Right atrium auricular region (tissue), 2 donors: Measurements from ENCODE around the gene PPP1R1B. TPM values are rescaled to one million over a fixed set of nuclear protein-coding genes. Genes with fewer than 3 reads are reported as not detected.
"Not testable (repeated sequence)": the region's sequence is repeated elsewhere in the genome, so short reads cannot be mapped to it uniquely, and the experiment has no call there.

ENCODE experiments used
- DNase-seq: peaks from one replicate; pipeline ENCODE4 v3.0.0-alpha.2; 2019; ENCODE audit warnings: low spot score
- H3K27ac ChIP-seq, 2 donors: fragments of 200-600 bp; sonication (generic); 1 replicate in 1 of 2; 2 replicates in 1 of 2; pipeline ENCODE4 v1.5.1; 2016 to 2019
- H3K27me3 ChIP-seq, 2 donors: fragments of 200-600 bp; sonication (generic); one replicate each; pipeline versions ENCODE4 v1.5.1 to v1.6.0; 2017 to 2019
- H3K36me3 ChIP-seq: fragments of 200-600 bp; sonication (generic); one replicate; pipeline ENCODE4 v1.5.1; 2016
- H3K4me1 ChIP-seq, 2 donors: fragments of 200-600 bp; sonication (generic); one replicate each; pipeline versions ENCODE4 v1.5.1 to v1.6.0; 2017 to 2019
- H3K4me3 ChIP-seq, 2 donors: fragments of 200-600 bp; sonication (generic); 1 replicate in 1 of 2; 2 replicates in 1 of 2; pipeline ENCODE4 v1.5.1; 2017 to 2019; ENCODE audit warnings: mild to moderate bottlenecking in 1 of 2, moderate library complexity in 1 of 2
- H3K9me3 ChIP-seq, 2 donors: fragments of 200-600 bp; sonication (generic); one replicate each; pipeline ENCODE4 v1.5.1; 2019
- total RNA-seq, 2 donors: library from RNA; depleted of rRNA; stranded (reverse); fragments of >200 nt; gene quantifications; one replicate each; pipeline ENCODE4 v1.1.0, GENCODE V29; 2016
- TF ChIP-seq, protein P1 (sequence below), 2 donors: fragments of 200-600 bp; sonication (generic); IDR thresholded peaks; one replicate each; pipeline ENCODE4 v1.5.1; 2019; ENCODE audit warnings: antibody characterized with exemption in 2 of 2

Gene PPP1R1B
- total RNA-seq, 2 donors from 2014 or later = 6.7 TPM; not detected in 1

DNA sequence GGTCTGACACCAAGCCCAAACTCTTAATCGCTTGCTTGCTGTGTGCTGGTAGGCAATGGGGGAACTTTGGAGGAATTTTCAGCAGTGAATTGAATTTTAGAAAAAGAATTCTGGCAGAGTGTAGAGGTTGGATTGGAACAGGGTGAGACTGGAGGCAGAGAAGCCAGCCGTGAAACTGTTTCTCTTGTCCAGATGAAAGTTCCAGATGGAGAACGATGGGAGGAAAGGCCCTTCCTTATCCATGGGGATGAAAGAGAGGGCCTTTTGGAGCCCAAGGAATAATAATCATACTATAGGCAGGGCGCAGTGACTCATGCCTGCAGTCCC, 45.0 kb upstream of the PPP1R1B start:
- no peak overlapping the region for H3K27ac ChIP-seq
- H3K4me3 ChIP-seq = no peak overlapping the region
- no peaks in the 10 kb centered on the region for H3K4me1 ChIP-seq
- DNase-seq = no peak
- H3K27me3 ChIP-seq = no peaks in the 10 kb centered on the region
- no peaks in the 10 kb centered on the region for H3K9me3 ChIP-seq
- H3K36me3 ChIP-seq = no peaks in the 10 kb centered on the region
- TF ChIP-seq, protein P1, sequence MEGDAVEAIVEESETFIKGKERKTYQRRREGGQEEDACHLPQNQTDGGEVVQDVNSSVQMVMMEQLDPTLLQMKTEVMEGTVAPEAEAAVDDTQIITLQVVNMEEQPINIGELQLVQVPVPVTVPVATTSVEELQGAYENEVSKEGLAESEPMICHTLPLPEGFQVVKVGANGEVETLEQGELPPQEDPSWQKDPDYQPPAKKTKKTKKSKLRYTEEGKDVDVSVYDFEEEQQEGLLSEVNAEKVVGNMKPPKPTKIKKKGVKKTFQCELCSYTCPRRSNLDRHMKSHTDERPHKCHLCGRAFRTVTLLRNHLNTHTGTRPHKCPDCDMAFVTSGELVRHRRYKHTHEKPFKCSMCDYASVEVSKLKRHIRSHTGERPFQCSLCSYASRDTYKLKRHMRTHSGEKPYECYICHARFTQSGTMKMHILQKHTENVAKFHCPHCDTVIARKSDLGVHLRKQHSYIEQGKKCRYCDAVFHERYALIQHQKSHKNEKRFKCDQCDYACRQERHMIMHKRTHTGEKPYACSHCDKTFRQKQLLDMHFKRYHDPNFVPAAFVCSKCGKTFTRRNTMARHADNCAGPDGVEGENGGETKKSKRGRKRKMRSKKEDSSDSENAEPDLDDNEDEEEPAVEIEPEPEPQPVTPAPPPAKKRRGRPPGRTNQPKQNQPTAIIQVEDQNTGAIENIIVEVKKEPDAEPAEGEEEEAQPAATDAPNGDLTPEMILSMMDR (IDR thresholded peaks at IDR 0.05) = no peak

DNA sequence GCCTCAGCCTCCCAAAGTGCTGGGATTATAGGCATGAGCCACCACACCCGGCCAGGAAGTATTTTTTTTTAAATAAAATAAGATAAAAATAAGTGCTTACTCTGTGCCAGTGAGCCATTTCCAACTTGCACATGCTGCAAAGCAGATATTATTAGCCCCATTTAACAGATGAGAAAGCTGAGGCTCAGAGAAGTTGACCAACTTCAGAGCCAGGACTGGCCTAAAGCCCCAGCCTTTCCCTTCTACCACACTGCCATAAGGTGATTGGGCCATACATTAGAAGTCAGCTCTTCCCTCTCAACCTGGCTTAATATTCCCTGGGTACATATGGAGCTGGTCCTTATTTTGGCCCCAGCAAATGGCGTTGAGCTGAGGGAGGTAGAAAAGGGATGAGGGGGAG, 44.1 kb upstream of the PPP1R1B start:
- no peak for DNase-seq
- TF ChIP-seq, protein P1 (IDR thresholded peaks at IDR 0.05) = no peak
- H3K4me1 ChIP-seq = no peaks in the 10 kb centered on the region
- no peak overlapping the region for H3K27ac ChIP-seq
- H3K27me3 ChIP-seq = no peaks in the 10 kb centered on the region
- no peaks in the 10 kb centered on the region for H3K36me3 ChIP-seq
- H3K4me3 ChIP-seq = no peak overlapping the region
- no peaks in the 10 kb centered on the region for H3K9me3 ChIP-seq

DNA sequence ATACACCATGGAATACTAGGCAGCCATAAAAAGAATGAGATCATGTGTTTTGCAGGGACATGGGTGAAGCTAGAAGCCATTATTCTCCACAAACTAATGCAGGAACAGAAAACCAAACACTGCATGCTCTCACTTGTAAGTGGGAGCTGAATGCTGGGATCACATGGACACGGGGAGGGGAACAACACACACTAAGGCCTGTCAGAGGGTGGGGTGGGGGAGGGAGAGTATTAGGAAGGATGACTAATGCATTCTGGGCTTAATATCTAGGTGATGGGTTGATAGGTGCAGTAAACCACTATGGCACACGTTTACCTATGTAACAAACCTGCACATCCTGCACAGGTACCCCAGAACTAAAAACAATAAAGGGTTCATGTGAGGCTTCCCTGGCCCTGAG, 36.6 kb upstream of the PPP1R1B start:
- H3K4me1 ChIP-seq, H3K27me3 ChIP-seq, H3K27ac ChIP-seq, H3K36me3 ChIP-seq, DNase-seq, H3K9me3 ChIP-seq, H3K4me3 ChIP-seq: not testable (repeated sequence)

DNA sequence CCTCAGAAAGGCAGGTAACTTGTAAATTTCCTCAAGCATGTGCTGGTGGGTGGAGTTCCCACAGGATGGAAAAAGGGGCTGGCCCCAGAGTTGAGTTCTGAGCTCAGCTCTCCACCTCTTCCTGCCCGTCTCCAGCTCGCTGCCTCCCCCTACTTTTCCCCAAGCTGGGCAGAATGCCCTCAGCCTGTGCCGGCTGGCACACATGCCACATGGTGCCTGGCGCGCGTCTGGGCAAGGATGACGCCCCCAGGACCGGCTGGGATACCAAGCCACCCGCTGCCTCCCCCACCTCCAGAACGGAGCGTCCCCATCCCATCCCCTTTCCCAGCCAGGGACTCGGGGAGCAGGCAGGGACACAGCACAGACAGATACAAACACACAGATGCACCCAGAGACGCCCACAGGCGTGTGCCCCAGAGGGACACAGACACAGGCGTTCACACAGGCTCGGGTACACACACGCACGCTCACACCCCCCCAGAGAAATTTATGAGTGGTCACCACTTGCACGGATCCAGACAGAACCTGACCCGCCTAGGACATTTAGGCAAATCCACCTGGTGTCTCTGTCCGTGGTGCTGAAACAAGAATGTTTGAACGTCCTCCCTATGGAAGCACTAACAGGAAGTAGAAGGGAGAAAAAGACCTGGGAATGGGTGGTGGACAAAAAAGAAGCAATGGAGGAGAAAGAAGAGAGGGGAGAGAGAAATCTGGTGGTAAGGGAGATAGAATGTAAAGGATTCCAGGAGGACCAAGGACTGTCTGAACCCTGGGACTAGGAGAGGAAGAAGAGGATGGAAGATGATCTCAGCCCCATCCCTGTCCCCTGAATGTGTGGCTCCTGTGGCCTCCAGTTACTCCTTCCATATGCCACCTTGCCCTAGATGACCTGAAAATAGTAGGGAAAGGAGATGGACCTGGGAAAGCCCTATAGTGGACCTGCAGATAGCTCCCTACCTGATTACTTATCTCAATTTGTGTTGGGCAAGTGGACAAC, 34.5 kb upstream of the PPP1R1B start:
- DNase-seq = no peak
- Histone ChIP-seq H3K9me3 (no peaks in the 10 kb centered on the region), H3K36me3 (no peaks in the 10 kb centered on the region), H3K4me1 (peaks cover 0 to 4% of the 10 kb centered on the region in 2 donors), H3K27ac (no peak overlapping the region), H3K4me3 (no peak overlapping the region), H3K27me3 (peaks cover 0 to 16% of the 10 kb centered on the region in 2 donors)
- TF ChIP-seq, protein P1 (IDR thresholded peaks at IDR 0.05) = no peak

DNA sequence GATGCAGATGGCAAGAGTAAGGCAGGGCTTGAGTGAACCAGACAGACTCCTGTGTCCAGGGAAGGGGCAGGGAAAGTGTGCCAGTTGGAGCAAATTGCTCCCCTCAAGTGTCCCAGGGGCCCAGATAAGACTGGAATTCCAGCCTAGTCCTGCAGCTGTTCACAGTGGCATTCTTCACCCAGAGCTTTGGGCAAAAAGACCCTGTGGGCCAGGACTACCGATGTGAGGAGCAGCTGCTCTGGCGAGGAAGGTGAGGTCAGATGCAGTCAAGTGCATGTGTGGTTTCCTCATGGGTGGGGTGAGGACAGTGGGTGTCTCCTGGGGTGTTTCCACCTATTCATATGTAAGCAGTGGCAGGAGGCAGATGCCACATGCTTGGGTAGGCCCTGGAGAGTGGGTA, 33.4 kb upstream of the PPP1R1B start:
- DNase-seq = no peak
- H3K27me3 ChIP-seq = peaks cover 8 to 26% of the 10 kb centered on the region in 2 donors

DNA sequence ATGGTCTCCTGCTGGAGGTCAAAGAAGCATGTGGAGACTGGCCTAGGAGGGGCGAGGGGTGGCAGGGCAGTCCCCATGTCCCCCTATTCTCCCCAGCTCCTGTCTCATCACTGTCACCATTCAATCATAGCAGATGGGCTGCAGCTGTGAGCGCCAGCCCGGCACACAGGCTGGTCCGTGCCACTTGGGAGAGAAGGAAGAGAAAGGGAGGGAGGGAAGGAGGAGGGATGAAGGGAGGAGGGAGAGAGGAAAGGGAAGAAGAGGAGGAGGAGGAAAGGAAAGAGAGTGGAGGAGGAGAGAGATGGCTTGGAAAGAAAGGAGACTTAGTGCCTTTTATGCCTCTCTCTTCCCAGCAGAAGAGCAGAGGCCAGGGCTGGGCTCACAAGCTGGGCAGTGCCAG, 31.5 kb upstream of the PPP1R1B start:
- DNase-seq = no peak
- H3K36me3 ChIP-seq = no peaks in the 10 kb centered on the region
- peaks cover 0 to 27% of the 10 kb centered on the region in 2 donors for H3K4me1 ChIP-seq
- H3K27ac ChIP-seq = no peak overlapping the region
- TF ChIP-seq, protein P1 (IDR thresholded peaks at IDR 0.05) = no peak
- peaks cover 25 to 46% of the 10 kb centered on the region in 2 donors for H3K27me3 ChIP-seq
- no peaks in the 10 kb centered on the region for H3K9me3 ChIP-seq
- H3K4me3 ChIP-seq = no peak overlapping the region

More for the DNA sequence above, 33.4 kb upstream of the PPP1R1B start:
- TF ChIP-seq, protein P1 (IDR thresholded peaks at IDR 0.05) = no peak
- Histone ChIP-seq H3K4me1 (peaks cover 0 to 12% of the 10 kb centered on the region in 2 donors), H3K36me3 (no peaks in the 10 kb centered on the region), H3K27ac (no peak overlapping the region), H3K4me3 (no peak overlapping the region), H3K9me3 (no peaks in the 10 kb centered on the region)
